SU-DHL-6 (cell line): ENCODE results near the gene SPHK1.

Experiments
- CTCF ChIP-seq: fragments of 200-600 bp; sonication (generic); IDR thresholded peaks from one replicate; pipeline ENCODE4 v1.5.1; 2017; ENCODE audit warnings: antibody characterized with exemption, mild to moderate bottlenecking, low read length, moderate library complexity; ENCODE audit not compliant: insufficient read depth, poor library complexity, severe bottlenecking
- EZH2phosphoT487 ChIP-seq: fragments of 200-600 bp; sonication (generic), shearing (Covaris generic); conservative IDR thresholded peaks from 2 replicates; pipeline ENCODE4 v1.6.1; 2018; ENCODE audit warnings: mild to moderate bottlenecking, antibody characterized with exemption, low read length, moderate library complexity, mixed read lengths

- TF ChIP-seq CTCF = no peak
- TF ChIP-seq EZH2phosphoT487 = no peak
Observed at GRCh38 chr17:76359375-76359774, 25.0 kb upstream of the SPHK1 start.
